ENCODE results near the gene TSPAN32.
"Not testable (repeated sequence)": the region's sequence is repeated elsewhere in the genome, so short reads cannot be mapped to it uniquely, and the experiment has no call there.

Gene TSPAN32

GRCh38 chr11:2343502-2343901 is 41.7 kb downstream of the TSPAN32 start:
- DNase-seq, result no peak

DNA sequence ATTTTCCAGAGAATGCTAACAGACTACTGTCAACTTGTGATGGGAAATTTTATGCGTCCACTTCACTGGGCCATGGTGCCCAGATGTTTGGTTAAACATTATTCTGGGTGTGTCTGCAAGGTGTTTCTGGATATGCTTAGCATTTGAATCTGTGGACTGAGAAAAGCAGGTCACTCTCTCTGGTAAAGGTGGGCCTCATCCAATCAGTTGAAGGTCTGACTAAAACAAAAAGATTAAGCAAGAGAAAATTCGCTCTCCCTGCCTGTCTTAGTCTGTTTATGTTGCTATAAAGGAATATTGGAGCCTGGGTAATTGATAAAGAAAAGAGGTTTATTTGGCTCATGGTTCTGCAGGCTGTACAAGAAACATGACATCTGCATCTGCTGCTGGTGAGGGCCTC is 43.2 kb downstream of the TSPAN32 start:
- DNase-seq, result no peak

GRCh38 chr11:2346014-2346413 is 44.2 kb downstream of the TSPAN32 start:
- no peak for DNase-seq

DNA sequence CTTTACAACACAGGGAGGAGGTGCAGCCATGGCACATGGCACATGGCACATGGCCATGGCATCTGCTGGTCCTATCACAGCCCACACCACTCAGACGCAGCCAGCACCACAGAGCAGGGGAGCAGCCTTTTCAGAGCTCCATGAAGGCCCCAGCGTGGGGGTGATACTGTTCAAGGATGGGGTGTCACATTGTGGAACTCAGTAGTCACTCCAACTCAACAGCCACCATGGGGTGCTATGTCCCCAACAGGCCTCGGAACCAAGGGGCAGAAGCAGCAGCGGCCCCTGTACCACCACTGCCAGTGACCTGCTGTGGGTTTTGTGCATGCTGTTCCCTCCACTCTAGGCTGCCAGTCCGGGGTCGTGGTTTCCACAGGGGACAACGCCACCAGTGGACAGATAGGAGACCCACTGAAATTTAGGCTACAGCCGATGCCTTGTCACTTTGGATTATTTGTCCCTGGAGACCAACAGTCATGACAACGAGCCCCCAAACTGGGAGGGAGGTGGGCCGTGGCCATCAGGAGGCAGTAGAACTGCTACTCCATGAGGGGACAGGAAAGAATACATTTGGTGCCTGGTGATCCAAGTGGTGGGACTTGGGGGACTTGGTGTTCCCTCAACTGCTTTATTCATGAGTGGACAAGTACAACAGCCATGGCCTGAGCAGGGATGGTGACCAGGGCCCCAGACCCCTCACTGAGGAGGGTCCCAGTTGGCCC is 44.9 kb downstream of the TSPAN32 start:
- DNase-seq, result no peak

GRCh38 chr11:2347308-2347830 is 45.6 kb downstream of the TSPAN32 start:
- DNase-seq, result no peak

DNA sequence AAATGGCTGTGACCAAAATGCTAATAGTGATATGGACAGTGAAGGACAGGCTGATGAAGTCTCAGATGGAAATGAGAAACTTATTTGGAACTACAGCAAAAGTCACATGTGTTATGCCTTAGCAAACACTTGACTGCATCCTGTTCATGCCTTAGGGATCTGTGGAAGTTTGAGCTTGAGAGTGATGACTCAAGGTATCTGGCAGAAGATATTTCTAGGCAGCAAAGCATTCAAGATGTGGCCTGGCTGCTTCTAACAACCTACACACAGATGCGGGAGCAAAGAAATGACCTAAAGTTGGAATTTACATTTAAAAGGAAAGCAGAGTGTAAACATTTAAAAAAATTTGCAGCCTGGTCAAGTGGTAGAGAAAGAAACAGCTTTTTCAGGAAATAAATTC is 47.2 kb downstream of the TSPAN32 start:
- no peak for DNase-seq

DNA sequence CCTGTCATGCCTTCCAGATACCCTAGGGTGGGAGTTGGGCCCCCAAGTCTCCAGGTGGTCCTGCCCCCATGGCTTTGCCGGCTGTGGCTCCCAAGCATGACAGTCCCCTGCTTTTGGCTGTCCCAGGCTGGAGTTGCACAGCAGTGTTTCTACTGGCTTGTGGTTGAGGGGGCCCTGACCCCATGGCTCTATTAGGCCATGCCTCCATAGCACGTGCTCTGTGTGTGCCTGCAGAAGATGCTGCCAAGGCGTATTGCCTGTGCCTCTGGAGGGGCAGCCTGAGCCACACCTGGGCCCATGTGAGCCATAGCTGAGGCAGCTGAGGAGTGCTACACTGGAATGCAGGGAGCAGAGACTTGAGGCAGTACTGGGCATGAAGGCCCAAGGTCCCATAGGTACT is 49.9 kb downstream of the TSPAN32 start:
- no peak for DNase-seq

DNA sequence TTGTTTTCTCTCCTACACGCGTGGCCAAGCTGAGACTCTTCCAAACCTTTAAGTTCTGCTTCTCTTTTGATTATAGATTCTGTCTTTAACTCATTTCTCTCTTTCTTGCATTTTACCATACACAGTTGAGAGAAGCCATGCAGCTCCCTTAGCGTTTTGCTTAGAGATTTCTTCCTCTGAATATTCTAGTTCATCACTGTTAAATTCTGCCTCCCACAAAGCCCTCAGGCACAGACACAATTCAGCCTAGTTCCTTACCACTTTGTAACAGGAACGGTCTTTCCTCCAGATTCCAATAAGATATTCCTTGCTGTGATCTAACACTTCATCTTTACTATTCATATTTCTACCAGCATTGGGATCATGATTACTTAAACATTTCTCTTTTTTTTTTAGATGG is 50.6 kb downstream of the TSPAN32 start:
- DNase-seq, result no peak

DNA sequence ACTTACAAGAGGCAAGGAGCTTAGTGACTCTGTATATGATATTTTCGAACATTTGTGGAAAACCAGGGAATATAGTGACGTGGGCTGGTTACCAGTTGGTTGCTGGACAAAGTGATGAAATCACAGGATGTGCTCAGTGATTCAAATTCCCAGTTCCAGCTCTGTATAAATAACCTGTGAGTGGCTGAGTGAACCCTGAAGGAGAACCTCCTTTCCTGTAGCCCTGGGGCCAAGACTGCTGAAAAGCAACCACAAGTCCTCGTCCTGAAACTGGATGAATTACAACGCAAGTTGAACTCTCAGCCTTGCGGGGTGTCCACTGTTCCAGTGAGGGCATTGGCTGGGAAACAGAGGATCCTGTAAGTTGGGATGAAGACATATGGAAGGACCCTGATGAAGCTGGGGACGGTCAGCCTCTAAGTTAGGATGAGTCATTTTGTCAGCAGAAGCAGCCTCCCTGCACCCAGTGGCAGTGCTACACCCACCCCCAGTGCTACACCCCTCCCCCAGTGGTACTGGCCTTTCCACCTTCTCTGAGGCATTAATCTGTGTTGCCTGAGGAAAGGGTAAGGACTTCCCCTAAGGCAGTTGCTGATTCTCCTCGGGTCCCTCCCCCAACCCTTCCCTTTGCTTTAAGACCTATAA is 53.3 kb downstream of the TSPAN32 start:
- no peak for DNase-seq

DNA sequence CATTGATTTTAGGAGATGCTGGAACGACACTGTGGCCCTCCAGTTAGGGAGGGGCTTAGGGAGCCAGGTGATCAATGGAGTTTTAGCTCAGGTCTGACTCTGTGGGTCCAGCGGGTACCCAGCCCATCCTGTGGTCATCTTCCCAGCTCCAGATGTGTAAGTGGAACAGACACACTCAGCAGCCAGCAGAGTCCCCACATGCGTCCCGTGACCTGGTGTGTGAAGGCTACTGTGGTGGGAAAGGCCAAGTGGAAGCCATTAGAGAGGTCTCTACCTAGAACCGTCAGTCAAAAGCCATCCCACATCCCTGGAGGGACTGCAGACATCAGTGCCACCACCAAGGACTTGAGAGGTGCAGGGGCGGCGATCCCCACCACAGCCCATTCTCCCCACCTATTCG is 55.4 kb downstream of the TSPAN32 start:
- no peak for DNase-seq

- DNase-seq, result not testable (repeated sequence)
Measured at GRCh38 chr11:2357651-2358050, 55.8 kb downstream of the TSPAN32 start.

DNA sequence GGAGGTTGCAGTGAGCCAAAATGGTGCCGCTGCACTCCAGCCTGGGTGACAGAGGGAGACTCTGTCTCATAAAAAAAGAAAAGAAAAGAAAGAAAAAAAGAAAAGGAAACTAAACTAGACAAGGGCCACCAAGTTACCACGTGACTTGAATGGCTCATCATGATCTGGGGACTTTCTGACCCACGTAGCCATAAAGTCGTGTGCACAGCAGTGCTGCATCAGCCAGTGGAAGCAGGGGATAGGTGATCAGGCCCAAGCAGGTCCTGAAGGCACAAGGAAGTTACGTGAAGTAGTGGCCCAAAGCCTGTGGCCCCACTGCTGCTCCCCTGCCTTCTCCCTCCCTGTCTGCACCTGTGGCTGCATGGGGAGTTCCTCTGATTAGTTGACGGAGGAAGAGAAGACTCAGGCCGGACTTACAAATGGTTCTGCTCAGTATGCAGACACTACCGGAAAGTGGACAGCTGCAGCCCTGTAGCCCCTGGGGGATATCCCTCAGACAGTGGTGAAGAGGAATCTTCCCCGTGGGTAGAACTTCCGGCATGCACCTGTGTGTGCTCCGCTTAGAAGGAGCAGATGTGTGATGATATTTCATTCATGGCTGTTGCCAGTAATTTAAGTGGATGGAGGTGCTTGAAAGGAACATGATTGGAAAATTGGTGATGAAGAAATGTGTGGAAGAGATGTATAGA is 57.1 kb downstream of the TSPAN32 start:
- no peak for DNase-seq

DNA sequence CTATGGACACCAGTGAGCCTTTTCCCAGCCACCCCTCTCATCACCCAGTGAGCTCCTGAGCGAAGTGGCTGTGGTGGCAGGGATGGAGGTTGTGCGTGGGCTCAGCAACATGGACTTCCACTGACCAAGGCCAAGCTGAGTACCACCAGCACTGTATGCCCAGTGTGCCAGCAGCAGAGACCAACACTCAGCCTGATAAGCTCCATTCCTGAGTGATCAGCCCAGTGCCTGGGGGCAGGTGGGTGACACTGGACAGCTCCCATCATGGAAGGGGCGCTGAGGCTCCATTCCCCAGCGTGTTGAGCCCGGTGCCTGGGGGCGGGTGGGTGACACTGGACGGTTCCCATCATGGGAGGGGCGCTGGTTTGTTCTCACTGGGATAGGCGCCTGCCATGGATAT is 57.7 kb downstream of the TSPAN32 start:
- DNase-seq, result no peak

GRCh38 chr11:2360081-2360642 is 58.3 kb downstream of the TSPAN32 start:
- DNase-seq, result no peak

GRCh38 chr11:2361565-2361964 is 59.8 kb downstream of the TSPAN32 start:
- no peak for DNase-seq

DNA sequence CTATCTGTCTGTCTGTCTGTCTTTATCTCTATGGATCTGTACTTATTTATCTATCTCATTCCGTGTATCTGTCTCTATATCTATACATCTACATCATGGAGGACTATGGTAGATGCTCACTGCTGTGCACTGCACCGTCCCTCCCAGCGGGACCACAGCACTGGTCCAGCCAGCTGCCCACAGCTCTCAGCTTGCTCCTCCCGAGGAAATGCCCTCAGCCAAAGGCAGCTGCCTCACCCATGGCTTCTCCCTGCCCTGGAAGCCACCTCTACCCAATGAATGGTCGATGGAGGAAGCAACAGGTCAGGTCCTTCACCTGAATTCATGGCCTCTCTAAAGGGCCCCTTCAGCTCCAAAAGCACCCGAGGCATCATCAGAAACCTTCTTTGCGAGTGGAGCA is 60.6 kb downstream of the TSPAN32 start:
- DNase-seq, result no peak

DNA sequence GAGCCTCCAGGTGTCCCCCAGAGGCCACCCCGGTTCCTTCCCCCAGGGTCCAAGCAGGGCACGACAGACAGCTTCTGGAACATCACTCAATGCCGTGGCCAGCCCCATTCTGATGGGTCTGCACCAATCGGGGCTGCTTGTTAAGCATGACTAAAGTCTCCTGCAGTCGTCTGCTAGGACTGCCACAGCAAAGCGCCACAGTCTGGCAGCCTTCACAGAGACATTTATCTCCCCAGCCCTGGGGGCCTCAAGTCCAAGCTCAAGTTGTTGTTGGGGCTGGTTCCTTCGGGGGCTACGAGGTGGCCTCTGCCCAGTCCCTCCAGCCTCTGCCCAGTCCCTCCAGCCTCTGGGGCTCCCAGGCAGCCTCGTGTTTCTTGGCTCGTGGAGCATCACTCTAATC is 61.3 kb downstream of the TSPAN32 start:
- DNase-seq, result no peak

GRCh38 chr11:2363577-2364370 is 62.0 kb downstream of the TSPAN32 start:
- no peak for DNase-seq

GRCh38 chr11:2364386-2364785 is 62.6 kb downstream of the TSPAN32 start:
- not testable (repeated sequence) for DNase-seq

GRCh38 chr11:2365571-2366210 is 63.9 kb downstream of the TSPAN32 start:
- DNase-seq, result no peak

DNA sequence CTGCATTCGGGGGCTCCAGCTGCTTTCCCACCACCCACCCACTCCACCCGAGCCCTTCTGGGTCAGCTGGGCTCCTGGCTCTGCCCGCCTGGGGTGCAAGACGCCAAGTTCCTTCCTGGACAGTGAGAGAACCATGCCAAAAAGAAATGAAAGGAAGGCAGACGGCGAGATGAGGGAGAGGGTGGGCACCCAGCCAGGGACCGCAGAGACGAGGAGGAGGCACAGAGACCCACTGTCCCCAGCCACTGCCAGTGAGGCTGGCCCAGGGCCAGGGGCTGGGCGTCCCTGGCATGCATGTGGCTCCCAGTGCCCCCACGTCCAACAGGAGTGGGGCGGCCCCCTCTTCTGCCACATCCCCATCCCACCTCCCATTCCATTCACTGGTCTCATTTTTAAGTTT is 64.5 kb downstream of the TSPAN32 start:
- no peak for DNase-seq

DNA sequence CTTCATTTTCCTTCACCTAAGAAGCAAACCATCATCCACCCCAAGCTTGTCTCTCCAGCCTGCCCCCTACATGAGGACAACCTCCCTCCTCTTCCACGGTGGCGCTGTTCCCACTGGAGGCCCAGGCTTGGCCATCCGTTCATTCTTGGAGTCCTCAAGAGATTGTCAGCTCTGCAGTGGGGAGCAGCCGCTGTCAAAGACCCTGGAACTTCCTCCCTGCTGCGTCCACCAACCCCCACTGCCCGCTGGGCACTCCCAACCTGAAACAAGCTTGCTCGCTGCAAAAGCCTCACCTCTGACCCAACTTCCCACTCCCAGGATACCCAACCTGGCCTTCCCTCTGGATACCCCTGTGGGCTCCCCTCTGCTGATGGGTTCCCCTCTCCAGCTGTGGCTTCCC is 64.9 kb downstream of the TSPAN32 start:
- no peak for DNase-seq
